HG03378 (cell line): ENCODE measurements around the gene MAF.

Experiments
- ATAC-seq: cut with Tn5 transposase; IDR thresholded peaks from one replicate; pipeline ENCODE4 v1.9.1; 2021; ENCODE audit warnings: mild to moderate bottlenecking, moderate library complexity; ENCODE audit not compliant: unreplicated experiment

MAF gene

GRCh38 chr16:79600638-79601091, at the start of gene MAF:
Gene MAF (minus strand): TSS chr16:79600737. CDS start chr16:79599902, 835 bp downstream.
- no peak for ATAC-seq

DNA sequence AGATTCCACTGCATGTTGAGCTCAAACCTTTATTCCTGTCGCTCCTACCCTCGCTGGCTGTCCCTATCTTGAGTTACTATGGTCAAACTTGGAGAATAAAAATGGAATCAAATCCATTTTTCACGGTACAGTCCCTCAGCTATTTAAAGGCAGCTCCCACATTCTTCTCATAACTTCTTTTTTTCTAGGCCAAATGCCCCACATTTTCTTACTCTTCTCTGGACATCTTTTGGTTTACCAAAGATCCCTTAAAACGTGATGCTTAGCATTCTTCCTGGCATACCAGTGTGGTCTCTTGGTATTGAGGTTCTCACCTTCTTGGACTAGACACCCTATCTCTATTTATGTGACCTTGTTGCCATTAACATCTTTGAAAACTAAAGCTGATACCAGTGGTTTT, 48.3 kb upstream of the MAF start:
- ATAC-seq: no peak

DNA sequence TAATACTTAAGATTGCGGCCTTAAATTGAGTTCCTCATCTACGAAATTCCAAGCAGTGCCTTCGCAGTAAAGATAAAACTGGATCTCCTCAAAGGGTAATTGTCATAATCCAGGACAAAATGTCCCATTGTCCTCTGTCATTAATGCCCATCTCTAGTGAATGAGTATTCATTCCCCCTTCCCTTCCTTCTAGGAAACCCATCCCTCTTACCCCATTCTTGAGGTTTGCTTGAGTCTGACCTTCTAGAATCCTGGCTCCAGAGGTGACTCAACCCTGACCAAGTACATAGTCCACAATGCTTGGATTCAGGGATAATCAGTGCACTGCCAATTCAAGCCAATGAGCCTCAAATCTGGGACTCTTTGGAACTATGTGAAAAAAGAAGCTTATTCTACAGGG, 47.0 kb upstream of the MAF start:
- no peak for ATAC-seq

DNA sequence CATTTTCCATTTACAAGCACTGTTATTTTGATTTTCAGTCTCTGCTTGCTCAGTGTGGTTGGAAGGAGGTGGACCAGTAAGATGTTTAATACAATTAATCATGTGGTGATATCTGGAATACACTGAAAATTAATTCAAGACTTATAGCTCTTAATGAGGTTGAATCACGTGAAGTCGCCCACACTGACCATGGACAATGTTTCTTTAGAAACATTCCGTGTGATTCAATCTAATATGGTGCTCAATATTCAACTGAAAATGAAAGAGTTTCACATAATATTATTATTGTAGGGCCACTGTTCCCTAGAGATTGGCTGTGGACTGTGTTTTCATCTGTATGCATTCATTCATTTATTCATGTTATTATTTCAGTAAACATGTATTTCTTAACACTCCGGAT, 45.2 kb upstream of the MAF start:
- no peak for ATAC-seq

DNA sequence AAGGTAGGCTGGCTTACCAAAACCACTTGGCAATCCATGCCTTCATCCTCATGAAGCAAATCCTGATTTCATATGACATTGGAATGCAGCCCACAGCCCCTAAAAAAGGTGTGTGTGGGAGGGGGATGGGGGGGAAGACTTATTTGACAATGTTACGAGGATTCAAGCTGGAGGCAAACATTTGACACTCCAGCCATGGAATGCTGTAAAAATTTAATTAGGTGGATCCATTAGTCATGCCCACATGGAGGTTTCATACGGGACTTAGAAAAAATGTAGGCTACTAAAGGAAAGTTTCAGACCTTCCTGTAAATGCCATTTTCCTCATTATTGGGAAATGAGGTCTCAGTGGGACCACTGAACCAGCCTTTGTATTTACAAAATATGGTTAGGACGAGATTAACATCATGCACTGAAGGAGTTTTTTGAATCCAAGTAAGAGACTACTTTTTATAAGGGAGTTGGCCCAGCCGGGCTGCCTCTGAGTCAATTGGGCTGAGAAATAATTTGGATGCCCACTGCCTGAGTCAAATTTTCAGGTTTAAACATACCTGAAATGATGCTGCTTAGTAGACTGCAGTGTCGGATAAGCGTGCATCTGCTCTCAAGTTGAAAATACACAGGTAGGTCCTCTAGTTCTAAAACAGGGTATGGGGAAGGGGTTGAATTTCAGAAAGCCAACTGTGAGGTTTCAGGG, 44.6 kb upstream of the MAF start:
- no peak for ATAC-seq

DNA sequence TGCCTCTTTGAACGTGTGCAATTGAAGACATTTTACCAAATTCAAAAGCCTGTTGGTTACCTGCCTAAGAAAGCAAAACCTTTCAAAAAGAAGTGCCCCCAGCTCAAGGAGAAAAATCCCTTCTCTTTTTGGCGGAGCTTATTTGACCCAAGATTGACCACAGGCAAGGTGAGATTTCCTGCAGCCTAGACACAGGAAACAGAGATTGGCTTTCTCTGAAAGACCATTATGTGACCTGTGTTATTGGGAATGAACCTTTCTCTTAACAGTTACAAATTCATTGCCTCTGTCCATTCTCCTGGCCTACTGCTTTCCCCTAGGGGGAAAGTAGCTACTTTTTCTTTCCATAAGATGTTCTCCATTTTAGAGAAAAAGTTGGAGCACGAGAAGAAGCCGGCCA, 42.1 kb upstream of the MAF start:
- ATAC-seq: no peak

DNA sequence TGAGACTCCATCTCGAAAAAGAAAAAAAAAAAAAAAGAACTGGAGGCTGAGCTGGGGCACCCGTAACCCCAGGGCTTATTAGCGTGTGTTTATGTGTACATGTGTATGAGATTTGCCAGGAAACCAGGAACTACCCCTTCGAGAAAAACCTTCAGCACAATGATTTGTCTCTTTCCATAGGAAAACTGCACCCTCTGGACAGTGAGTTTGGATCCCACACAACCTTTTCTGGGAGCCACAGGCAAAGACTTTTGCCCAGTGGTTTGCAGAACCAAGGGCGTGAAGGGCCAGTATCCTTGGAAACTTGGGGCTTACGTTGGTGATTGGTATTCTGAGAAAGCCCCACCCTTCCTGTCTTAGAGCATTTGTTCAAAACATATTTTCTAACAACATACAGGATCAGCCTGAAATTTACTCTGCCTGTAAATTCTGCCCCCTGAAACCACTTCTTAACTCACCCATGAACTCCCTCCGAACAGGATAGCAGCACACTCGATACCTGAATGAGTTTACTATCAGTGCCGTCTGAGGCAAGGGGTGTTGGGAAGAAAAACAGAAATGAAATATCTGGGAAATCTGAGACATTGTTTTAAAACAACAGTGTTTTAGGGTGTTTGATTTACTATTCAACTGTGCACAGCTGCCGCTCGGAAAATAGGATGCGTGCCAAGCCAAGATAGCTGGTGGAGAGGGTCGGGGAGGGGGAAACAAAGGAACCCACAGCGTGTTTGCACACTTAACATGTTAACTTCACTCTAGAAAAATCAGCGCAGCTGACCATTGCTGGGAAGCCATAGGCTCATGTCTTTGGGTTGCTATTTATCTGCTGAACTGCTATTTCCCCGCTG, 40.2 kb upstream of the MAF start:
- ATAC-seq: no peak

GRCh38 chr16:79639576-79640311, 39.2 kb upstream of the MAF start:
- no peak for ATAC-seq

DNA sequence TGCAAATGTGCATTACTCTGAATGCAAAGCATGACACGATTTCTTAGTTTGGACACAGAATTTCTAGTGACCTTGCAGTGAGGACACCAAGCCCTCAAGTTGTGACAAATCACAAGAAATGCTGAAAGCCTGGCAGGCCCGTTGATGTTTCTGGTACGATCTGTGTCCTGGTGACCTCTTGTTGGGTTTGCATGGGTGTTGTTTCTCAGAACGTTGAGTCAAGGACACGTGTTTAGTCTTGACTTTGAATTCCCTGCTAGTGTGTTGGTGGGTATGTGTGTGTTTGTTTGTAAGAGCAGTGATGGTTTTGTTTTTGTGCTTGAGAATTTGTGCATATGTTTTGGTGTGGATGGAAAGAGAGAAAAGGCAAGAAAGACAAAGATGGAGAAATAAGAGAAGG, 37.8 kb upstream of the MAF start:
- ATAC-seq: no peak

GRCh38 chr16:79635488-79635887, 35.0 kb upstream of the MAF start:
- ATAC-seq: no peak

DNA sequence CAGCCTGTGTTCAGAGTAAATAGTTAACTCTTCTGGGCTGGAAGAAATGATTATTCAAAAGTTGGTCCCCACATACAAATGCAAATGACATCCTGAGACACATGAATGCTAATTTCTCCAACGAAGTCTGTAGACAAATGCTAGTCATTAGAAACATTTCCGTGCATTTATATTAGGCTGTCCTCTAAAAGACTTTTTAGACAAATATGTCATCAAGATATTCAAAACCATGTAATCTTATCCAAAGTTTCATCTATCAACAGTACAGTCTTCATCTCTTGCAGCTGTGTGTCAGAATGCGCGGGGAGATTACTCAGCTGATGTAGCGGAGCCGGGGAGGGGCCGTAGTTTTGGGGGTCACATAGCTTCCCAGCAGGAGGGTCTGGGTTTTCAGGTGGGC, 33.8 kb upstream of the MAF start:
- ATAC-seq: no peak

- ATAC-seq: no peak
Measured at GRCh38 chr16:79632289-79632688, 31.8 kb upstream of the MAF start.

DNA sequence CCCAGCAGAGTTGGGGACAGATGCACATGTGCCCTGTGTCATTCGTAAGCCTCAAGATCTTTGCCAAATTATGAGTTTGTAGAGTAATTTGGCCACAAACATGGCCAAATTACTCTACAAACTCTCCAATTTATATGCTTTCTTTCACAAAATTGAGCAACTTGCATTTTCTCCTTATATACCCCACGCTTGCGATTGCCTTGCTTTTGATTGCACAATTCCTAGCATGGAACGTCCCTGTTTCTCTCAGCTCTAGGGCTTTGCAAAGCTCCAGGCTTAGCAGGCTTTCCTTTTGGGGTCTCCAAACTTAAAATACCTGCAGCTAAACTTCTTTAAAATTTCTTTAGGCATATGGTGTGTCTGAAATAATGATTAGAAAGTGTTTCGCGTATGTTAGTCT, 28.5 kb upstream of the MAF start:
- ATAC-seq: no peak

DNA sequence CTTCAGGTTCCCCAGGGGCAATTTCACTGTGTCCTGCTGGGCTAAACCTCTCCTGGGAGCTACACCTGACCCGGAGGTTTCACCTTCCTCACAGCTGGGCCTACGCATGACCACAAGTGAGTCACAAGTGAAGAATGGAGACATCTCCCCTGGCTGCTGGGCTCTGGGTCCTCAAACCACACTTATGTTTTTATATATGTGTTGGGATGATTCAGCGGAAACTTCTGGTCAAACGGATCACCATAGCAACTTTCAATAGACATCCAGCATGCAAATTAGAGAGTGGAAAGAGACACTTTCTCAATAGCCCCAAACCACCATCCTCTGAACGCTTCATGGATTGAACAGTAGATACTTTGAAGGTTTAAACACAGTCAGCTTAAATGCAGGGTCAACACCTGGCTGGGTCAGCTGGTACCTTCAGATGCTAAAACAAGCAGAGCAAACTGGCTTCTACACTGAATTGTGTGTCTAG, 28.0 kb upstream of the MAF start:
- ATAC-seq: peak; percentile 94

DNA sequence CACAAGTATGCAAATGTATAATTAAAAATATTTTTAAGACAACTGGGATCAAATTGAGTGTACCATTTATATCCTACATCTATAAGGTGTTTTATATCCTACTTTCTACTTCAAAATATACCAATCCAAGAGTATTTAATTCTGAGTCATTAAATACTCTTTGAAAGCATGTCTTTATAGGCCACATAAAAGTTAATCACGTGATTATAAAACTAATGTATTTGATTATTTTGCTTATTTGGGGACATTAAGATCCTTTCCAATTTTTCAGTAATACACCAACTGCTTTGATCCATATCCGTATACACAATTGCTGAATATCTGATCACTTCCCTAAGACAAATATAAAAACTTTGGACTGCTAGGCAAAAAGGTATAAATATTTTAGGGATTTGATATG, 26.6 kb upstream of the MAF start:
- no peak for ATAC-seq

DNA sequence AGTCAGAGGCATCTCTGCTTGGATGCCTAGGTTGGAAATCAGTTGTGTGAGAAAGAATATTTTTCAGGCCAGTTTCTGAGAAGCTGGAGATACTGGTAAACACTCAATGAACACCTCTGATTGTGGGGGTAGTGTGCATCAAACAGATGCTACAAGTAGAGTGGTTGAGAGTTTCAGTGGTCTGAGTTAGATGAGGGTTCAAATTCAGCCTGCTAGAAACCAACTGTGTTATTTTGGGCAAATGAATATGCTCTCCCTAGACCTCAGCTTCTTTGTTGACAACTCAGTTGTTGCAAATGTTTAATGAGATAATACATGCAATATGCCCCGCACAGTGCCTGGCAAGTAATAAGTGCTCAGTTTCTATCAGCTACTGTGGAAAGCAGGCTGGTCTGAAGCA, 25.2 kb upstream of the MAF start:
- ATAC-seq: no peak

GRCh38 chr16:79623824-79624223, 23.3 kb upstream of the MAF start:
- no peak for ATAC-seq

DNA sequence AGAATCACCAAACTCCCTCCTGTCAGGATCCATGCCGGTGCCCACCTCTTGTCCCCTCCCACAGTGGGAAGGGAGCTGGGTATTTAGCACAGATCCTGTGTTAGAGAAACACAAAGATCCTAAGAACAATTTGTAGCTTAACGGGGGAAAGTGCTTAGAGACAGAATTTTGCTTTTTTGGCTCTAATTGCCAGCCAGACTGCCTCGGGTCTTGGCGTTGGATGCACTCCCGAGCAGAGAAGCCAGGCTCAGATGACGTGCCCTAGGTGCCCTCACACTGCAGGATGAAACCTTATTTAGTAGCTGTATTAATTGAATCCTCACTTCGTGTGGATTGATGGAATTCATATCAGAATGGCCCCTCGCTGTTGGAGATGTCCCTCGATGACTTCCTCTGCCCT, 22.5 kb upstream of the MAF start:
- ATAC-seq: no peak

GRCh38 chr16:79621027-79621426, 20.5 kb upstream of the MAF start:
- no peak for ATAC-seq

GRCh38 chr16:79618692-79619050, 18.1 kb upstream of the MAF start:
- no peak for ATAC-seq

- ATAC-seq: no peak
Measured at GRCh38 chr16:79618041-79618691, 17.6 kb upstream of the MAF start.
